OCI-LY7 (cell line): ENCODE data around the gene SRL. TPM values are rescaled to one million over a fixed set of nuclear protein-coding genes. Genes with fewer than 3 reads are reported as not detected.

ENCODE experiments used
- BruUV-seq: library from RNA; stranded (reverse); fragments of 400-500 nt; replicated peaks from 2 replicates; lab custom pipeline; 2021; lab: Mats Ljungman, UMichigan
- CTCF ChIA-PET: fragments of 300-600 bp; sonication (Branson Sonifier 250); formaldehyde crosslinking; loops from one replicate; lab custom pipeline; 2022; ENCODE audit warnings: antibody characterized with exemption; ENCODE audit not compliant: unreplicated experiment; lab: Charles Lee
- POLR2A ChIA-PET: fragments of 300-600 bp; sonication (Branson Sonifier 250); formaldehyde crosslinking; loops from one replicate; lab custom pipeline; 2022; ENCODE audit warnings: antibody characterized with exemption; lab: Charles Lee
- DNase-seq: peaks from one replicate; pipeline ENCODE4 v3.0.0-alpha.2; 2015; ENCODE audit warnings: low spot score
- H2AFZ ChIP-seq: fragments of 200-600 bp; sonication (generic), shearing (Covaris generic); 2 replicates; pipeline ENCODE4 v1.6.1; 2014; ENCODE audit warnings: mild to moderate bottlenecking, antibody characterized with exemption, low read length, moderate library complexity
- H3K27ac ChIP-seq: fragments of 200-600 bp; sonication (generic); 2 replicates; pipeline ENCODE4 v1.5.1; 2014; ENCODE audit warnings: mixed run types, low read depth, mild to moderate bottlenecking, moderate library complexity, low read length, inconsistent platforms; ENCODE audit not compliant: poor library complexity, severe bottlenecking
- H3K36me3 ChIP-seq: fragments of 200-600 bp; sonication (generic); 2 replicates; pipeline ENCODE4 v1.6.1; 2014; ENCODE audit warnings: mild to moderate bottlenecking, antibody characterized with exemption, low read length, moderate library complexity, mixed read lengths; ENCODE audit not compliant: insufficient read depth
- H3K4me1 ChIP-seq: fragments of 200-600 bp; sonication (generic); 2 replicates; pipeline ENCODE4 v1.5.1; 2014; ENCODE audit warnings: mild to moderate bottlenecking, low read length; ENCODE audit not compliant: insufficient read depth, poor library complexity, severe bottlenecking
- H3K4me2 ChIP-seq: fragments of 200-600 bp; sonication (generic); 2 replicates; pipeline ENCODE4 v1.6.1; 2014; ENCODE audit warnings: mild to moderate bottlenecking, low read length
- H3K4me3 ChIP-seq: fragments of 200-600 bp; sonication (generic); 2 replicates; pipeline ENCODE4 v1.5.1; 2014; ENCODE audit warnings: mild to moderate bottlenecking, low read depth, low read length; ENCODE audit not compliant: poor library complexity, severe bottlenecking
- H3K79me2 ChIP-seq: fragments of 200-600 bp; sonication (generic); 2 replicates; pipeline ENCODE4 v1.6.1; 2016; ENCODE audit warnings: low read depth, mild to moderate bottlenecking, low read length, moderate library complexity, mixed read lengths; ENCODE audit not compliant: insufficient read depth
- H3K9me2 ChIP-seq: fragments of 200-600 bp; sonication (generic); 2 replicates; pipeline ENCODE4 v1.6.1; 2016; ENCODE audit warnings: mild to moderate bottlenecking, low read length, mixed read lengths; ENCODE audit not compliant: insufficient read depth
- H3K9me3 ChIP-seq: fragments of 200-600 bp; sonication (generic); 2 replicates; pipeline ENCODE4 v1.6.1; 2014; ENCODE audit warnings: mild to moderate bottlenecking, mixed run types, low read length, mixed read lengths
- H4K20me1 ChIP-seq: fragments of 200-600 bp; sonication (generic); 2 replicates; pipeline ENCODE4 v1.6.1; 2014; ENCODE audit warnings: mild to moderate bottlenecking, antibody characterized with exemption, low read length, moderate library complexity, mixed read lengths; ENCODE audit not compliant: insufficient read depth
- EZH2phosphoT487 ChIP-seq: fragments of 200-600 bp; sonication (generic); IDR thresholded peaks from 2 replicates; pipeline ENCODE4 v1.6.1; 2018; ENCODE audit warnings: low read depth, borderline replicate concordance, mild to moderate bottlenecking, mixed run types, antibody characterized with exemption, low read length, moderate library complexity, mixed read lengths
- intact Hi-C: fragments of 100-400 bp; cut with micrococcal nuclease; formaldehyde crosslinking; loops from one replicate; pipeline ENCODE4 v1.10.0; 2022; ENCODE audit not compliant: unreplicated experiment
- total RNA-seq, 2 experiments: library from RNA; depleted of rRNA in 1 of 2; stranded (reverse); fragments of >200 nt in 1 of 2; shearing (Covaris generic) in 1 of 2; gene quantifications; 2 replicates each; pipeline ENCODE4 v1.2.3, GENCODE V29; 2014 to 2022
- TF ChIP-seq, protein P1 (sequence below): fragments of 200-600 bp; sonication (generic); conservative IDR thresholded peaks from 2 replicates; pipeline ENCODE4 v1.5.1; 2014; ENCODE audit warnings: mild to moderate bottlenecking, antibody characterized with exemption, low read length, moderate library complexity, mixed read lengths

SRL gene
- total RNA-seq, 2 experiments from 2014 or later: not detected

DNA sequence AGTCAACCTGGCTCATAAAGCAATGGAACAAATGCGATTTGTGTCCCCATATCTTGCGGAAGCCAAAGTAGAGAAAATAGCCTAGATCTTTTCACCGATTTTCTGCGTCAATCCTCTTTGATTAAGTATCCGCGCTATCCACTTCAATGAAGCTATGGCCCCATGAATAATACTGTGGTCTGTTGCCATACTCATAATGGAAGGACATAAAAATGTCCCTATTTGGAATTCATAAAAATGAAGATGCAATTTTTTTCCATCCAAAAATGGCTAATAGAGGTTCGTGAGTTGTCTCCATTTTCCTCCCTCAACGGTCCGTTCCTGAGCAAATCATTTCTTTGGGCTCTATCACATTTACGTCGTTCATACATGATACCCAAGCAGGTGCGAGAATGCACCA lies 100.3 kb downstream of the SRL start:
- Histone ChIP-seq H3K9me3 (no peaks in the 10 kb centered on the region), H3K36me3 (no peaks in the 10 kb centered on the region), H3K4me2 (no peak overlapping the region), H3K4me1 (no peaks in the 10 kb centered on the region), H4K20me1 (no peaks in the 10 kb centered on the region), H3K79me2 (no peaks in the 10 kb centered on the region), H3K9me2 (no peaks in the 10 kb centered on the region), H2AFZ (no peak overlapping the region), H3K4me3 (no peak overlapping the region), H3K27ac (no peak overlapping the region)
- POLR2A ChIA-PET: no interaction called here
- intact Hi-C loops: no loop called here
- no TSS peak for BruUV-seq
- CTCF ChIA-PET: no interaction called here
- TF ChIP-seq, protein P1, sequence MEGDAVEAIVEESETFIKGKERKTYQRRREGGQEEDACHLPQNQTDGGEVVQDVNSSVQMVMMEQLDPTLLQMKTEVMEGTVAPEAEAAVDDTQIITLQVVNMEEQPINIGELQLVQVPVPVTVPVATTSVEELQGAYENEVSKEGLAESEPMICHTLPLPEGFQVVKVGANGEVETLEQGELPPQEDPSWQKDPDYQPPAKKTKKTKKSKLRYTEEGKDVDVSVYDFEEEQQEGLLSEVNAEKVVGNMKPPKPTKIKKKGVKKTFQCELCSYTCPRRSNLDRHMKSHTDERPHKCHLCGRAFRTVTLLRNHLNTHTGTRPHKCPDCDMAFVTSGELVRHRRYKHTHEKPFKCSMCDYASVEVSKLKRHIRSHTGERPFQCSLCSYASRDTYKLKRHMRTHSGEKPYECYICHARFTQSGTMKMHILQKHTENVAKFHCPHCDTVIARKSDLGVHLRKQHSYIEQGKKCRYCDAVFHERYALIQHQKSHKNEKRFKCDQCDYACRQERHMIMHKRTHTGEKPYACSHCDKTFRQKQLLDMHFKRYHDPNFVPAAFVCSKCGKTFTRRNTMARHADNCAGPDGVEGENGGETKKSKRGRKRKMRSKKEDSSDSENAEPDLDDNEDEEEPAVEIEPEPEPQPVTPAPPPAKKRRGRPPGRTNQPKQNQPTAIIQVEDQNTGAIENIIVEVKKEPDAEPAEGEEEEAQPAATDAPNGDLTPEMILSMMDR: no peak
- no peak for DNase-seq

DNA sequence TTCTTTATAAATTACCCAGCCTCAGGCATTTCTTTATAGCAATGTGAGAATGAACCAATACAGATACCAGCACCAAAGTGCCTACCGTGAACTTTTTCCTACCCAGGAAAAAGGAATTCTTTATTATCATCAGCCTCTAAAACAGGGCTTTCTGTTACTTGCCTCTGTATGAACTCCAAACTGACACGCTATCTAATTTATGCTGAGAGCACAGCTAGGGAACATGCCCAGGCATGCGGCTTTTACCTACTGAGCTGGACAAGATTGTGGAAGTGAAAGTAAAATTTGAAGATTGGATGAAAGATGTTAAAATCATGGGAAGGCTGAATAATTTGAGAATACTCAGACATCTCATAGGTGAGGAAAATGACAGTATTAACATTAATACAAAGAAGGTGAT lies 101.2 kb downstream of the SRL start:
- Histone ChIP-seq H3K9me3 (no peaks in the 10 kb centered on the region), H3K4me1 (no peaks in the 10 kb centered on the region), H3K36me3 (no peaks in the 10 kb centered on the region), H3K9me2 (no peaks in the 10 kb centered on the region), H2AFZ (no peak overlapping the region), H4K20me1 (no peaks in the 10 kb centered on the region), H3K4me2 (no peak overlapping the region), H3K27ac (no peak overlapping the region), H3K79me2 (no peaks in the 10 kb centered on the region), H3K4me3 (no peak overlapping the region)
- no peak for TF ChIP-seq EZH2phosphoT487
- TF ChIP-seq, protein P1: no peak
- DNase-seq: no peak
- BruUV-seq: no TSS peak
- CTCF ChIA-PET: no interaction called here
- POLR2A ChIA-PET: interaction anchor here (0.6 kb wide), 1 partner anchor 17 kb away, joined by 4 read pairs; no protein-coding TSS in a partner anchor
- intact Hi-C loops: no loop called here

DNA sequence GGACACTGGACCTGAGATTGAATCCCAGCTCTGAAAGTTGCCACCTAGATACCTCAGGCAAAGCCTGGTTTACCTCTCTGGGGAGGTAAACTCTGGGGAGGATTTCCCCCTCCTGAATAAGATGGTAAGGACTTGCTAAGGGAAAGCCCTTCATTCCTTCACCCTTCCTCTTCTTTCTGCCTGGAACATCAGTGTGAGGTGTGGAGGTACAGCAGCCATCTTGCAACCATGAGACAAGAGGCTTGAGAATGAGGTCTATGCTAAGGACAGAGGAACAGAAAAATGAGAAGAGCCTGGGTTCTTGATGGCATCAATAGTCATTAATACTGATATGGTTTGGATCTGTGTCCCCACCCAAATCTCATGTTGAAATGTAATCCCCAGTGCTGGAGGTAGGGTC lies 101.9 kb downstream of the SRL start:
- Histone ChIP-seq H3K27ac (no peak overlapping the region), H3K9me3 (no peaks in the 10 kb centered on the region), H3K36me3 (no peaks in the 10 kb centered on the region), H3K9me2 (no peaks in the 10 kb centered on the region), H3K4me2 (no peak overlapping the region), H2AFZ (no peak overlapping the region), H4K20me1 (no peaks in the 10 kb centered on the region), H3K4me3 (no peak overlapping the region), H3K79me2 (no peaks in the 10 kb centered on the region), H3K4me1 (no peaks in the 10 kb centered on the region)
- ChIA-PET POLR2A (no interaction called here), CTCF (no interaction called here)
- DNase-seq: no peak
- intact Hi-C loops: no loop called here
- BruUV-seq: no TSS peak
- TF ChIP-seq EZH2phosphoT487: no peak
- TF ChIP-seq, protein P1: no peak

Other genes with a start within 250 kb of the SRL start
- gene ADCY9, start 125.6 kb downstream of the SRL start, total RNA-seq (2014; rRNA removed; shearing (Covaris generic)): 0.08 and 0.22 TPM in 2 replicates
- gene ADCY9, start 125.6 kb downstream of the SRL start, total RNA-seq (2022): 0.31 and 0.34 TPM in 2 replicates
- 30.8 and 41.2 TPM in 2 replicates for gene TFAP4, start 30.9 kb upstream of the SRL start, total RNA-seq (2014; rRNA removed; shearing (Covaris generic))
- 41.9 and 43.2 TPM in 2 replicates for gene TFAP4, start 30.9 kb upstream of the SRL start, total RNA-seq (2022)
- gene GLIS2, start 74.0 kb upstream of the SRL start, total RNA-seq (2014; rRNA removed; shearing (Covaris generic)): not detected in 2 replicates
- 0.08 TPM in 1 of 2 replicates, not detected in the other for gene GLIS2, start 74.0 kb upstream of the SRL start, total RNA-seq (2022)
- gene PAM16, start 109.2 kb upstream of the SRL start, total RNA-seq (2014; rRNA removed; shearing (Covaris generic)): 80.6 and 92.1 TPM in 2 replicates
- 77.4 and 82.4 TPM in 2 replicates for gene PAM16, start 109.2 kb upstream of the SRL start, total RNA-seq (2022)
- gene VASN, start 129.8 kb upstream of the SRL start, total RNA-seq (2014; rRNA removed; shearing (Covaris generic)): not detected in 2 replicates
- not detected in 2 replicates for gene VASN, start 129.8 kb upstream of the SRL start, total RNA-seq (2022)
- 64.0 and 77.2 TPM in 2 replicates for gene CORO7, start 174.5 kb upstream of the SRL start, total RNA-seq (2014; rRNA removed; shearing (Covaris generic))
- gene CORO7, start 174.5 kb upstream of the SRL start, total RNA-seq (2022): 112 and 115 TPM in 2 replicates
- gene DNAJA3, start 183.8 kb upstream of the SRL start, total RNA-seq (2014; rRNA removed; shearing (Covaris generic)): 89.8 and 94.5 TPM in 2 replicates
- 89.7 and 94.3 TPM in 2 replicates for gene DNAJA3, start 183.8 kb upstream of the SRL start, total RNA-seq (2022)
- gene NMRAL1, start 232.5 kb upstream of the SRL start, total RNA-seq (2014; rRNA removed; shearing (Covaris generic)): 92.8 and 113 TPM in 2 replicates
- gene NMRAL1, start 232.5 kb upstream of the SRL start, total RNA-seq (2022): 114 and 139 TPM in 2 replicates
- gene HMOX2, start 234.3 kb upstream of the SRL start, total RNA-seq (2014; rRNA removed; shearing (Covaris generic)): 46.0 and 55.2 TPM in 2 replicates
- gene HMOX2, start 234.3 kb upstream of the SRL start, total RNA-seq (2022): 37.0 and 39.5 TPM in 2 replicates